ENCODE data around the gene CGB7.
"Not testable (repeated sequence)": the region's sequence is repeated elsewhere in the genome, so short reads cannot be mapped to it uniquely, and the experiment has no call there.

The CGB7 gene

GRCh38 chr19:49042177-49042576 is 15.4 kb downstream of the CGB7 start:
- no peak for DNase-seq (ENCODE audit: low read depth)

DNA sequence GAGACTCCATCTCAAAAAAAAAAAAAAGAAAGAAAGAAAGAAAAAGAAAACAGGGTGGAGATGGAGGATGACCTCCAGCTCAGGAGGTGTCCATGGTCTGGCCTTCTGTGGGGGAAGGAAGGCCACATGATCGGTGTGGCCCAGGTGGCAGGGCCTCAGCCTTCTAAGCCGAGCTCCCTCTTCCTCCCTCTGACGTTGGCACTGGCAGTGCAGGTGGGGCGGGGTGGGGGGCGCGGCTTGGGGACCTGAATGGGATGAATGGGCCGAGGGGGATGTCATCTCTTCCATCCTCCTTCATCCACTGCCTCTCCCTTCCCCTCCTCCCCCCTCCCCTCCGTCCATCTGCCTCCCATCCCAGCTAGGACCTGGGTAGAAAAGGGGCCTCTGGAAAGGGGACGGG is 17.8 kb downstream of the CGB7 start:
- DNase-seq (ENCODE audit: low read depth), result not testable (repeated sequence)

GRCh38 chr19:49038557-49039276 is 18.8 kb downstream of the CGB7 start:
- DNase-seq (ENCODE audit: low read depth), result not testable (repeated sequence)

DNA sequence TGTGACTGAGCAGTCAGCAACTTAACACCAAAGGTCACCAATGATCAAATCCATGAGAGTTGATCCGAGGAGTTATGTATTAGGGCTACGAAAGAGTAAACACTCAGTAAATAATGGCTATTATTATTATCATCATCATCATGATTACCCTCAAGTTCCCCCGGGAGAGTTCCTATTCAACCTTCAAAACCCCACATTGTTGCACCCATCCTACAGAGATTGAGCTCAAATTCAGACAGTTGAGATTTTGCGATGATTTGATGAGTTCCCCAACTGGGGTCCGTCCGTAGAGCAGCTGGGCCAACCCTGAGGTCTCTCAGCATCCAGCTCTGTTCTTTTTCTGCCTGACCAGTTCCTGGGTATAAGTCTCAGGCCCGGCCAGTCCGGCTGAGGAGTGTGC is 19.4 kb downstream of the CGB7 start:
- DNase-seq (ENCODE audit: low read depth), result not testable (repeated sequence)

- DNase-seq (ENCODE audit: low read depth), result not testable (repeated sequence)
These were observed 20.7 kb downstream of the CGB7 start, which contains the start of gene CGB1 for GRCh38 chr19:49036815-49037214. CGB1 (minus strand) TSS chr19:49036895; CDS start chr19:49036711, 184 bp downstream.

DNA sequence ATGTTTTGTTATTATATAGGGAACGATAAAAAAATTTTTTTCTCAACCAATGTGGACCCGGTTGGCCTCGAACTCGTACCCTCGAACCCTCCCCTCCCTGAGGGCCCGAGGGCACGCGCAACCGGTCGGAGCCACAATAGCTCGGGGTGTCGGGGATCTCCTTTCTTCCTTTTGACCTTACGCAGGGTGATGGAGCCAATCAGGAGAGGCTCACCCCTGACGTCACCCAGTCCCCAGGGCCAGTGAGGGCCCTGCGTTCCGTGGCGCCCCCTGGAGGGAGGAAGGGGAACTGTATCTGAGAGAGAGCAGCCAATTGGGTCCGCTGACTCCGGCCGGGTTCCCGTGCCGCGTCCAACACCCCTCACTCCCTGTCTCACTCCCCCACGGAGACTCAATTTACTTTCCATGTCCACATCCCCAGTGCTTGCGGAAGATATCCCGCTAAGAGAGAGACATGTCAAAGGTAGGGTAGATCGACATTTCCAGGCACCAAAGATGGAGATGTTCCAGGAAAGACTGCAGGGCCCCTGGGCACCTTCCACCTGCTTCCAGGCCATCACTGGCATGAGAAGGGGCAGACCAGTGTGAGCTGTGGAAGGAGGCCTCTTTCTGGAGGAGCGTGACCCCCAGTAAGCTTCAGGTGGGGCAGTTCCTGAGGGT is 25.8 kb downstream of the CGB7 start, which contains the start of gene CGB2:
CGB2 (plus strand) TSS at position 249 of the 660 bp plus-strand sequence; CDS start at position 455, 206 bp downstream.
- DNase-seq (ENCODE audit: low read depth), result not testable (repeated sequence)

DNA sequence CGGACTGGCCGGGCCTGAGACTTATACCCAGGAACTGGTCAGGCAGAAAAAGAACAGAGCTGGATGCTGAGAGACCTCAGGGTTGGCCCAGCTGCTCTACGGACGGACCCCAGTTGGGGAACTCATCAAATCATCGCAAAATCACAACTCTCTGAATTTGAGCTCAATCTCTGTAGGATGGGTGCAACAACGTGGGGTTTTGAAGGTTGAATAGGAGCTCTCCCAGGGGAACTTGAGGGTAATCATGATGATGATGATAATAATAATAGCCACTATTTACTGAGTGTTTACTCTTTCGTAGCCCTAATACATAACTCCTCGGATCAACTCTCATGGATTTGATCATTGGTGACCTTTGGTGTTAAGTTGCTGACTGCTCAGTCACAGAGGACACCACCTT is 27.2 kb downstream of the CGB7 start:
- not testable (repeated sequence) for DNase-seq (ENCODE audit: low read depth)

- not testable (repeated sequence) for DNase-seq (ENCODE audit: low read depth)
These were observed 27.8 kb downstream of the CGB7 start for GRCh38 chr19:49029749-49030148.

GRCh38 chr19:49028686-49029085 is 28.9 kb downstream of the CGB7 start:
- not testable (repeated sequence) for DNase-seq (ENCODE audit: low read depth)

- DNase-seq (ENCODE audit: low read depth), result not testable (repeated sequence)
These were observed 31.9 kb downstream of the CGB7 start for GRCh38 chr19:49025599-49025998.

DNA sequence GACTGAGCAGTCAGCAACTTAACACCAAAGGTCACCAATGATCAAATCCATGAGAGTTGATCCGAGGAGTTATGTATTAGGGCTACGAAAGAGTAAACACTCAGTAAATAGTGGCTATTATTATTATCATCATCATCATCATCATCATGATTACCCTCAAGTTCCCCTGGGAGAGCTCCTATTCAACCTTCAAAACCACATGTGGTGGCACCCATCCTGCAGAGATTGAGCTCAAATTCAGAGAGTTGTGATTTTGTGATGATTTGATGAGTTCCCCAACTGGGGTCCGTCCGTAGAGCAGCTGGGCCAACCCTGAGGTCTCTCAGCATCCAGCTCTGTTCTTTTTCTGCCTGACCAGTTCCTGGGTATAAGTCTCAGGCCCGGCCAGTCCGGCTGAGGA is 32.5 kb downstream of the CGB7 start:
- DNase-seq (ENCODE audit: low read depth), result not testable (repeated sequence)

DNA sequence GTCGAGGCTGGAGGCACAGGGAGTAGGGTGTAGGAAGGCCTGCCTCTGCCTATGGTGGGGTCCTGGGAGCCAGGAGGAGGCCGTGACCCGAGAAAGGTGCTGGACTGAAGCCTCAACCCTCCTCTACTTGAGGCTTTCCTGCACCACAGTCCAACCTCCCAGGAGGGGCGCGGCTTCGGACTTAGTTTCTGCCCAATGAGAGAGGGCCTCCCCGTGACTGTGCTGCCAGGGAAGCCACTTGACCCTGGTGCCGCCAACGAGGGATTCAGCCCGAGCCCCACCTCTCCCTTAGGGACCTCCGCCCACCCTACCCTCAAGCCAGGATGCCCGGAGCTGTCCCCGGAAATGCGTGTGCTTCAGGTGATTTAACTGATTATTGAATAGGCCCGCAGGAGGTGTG is 33.3 kb downstream of the CGB7 start, which contains the start of gene CGB3:
CGB3 (minus strand) TSS at position 101 of the 400 bp plus-strand sequence. CDS start 362 bp downstream, outside the sequence.
- DNase-seq (ENCODE audit: low read depth), result not testable (repeated sequence)

- DNase-seq (ENCODE audit: low read depth), result no peak
These were observed 35.4 kb downstream of the CGB7 start for GRCh38 chr19:49022116-49022515.

DNA sequence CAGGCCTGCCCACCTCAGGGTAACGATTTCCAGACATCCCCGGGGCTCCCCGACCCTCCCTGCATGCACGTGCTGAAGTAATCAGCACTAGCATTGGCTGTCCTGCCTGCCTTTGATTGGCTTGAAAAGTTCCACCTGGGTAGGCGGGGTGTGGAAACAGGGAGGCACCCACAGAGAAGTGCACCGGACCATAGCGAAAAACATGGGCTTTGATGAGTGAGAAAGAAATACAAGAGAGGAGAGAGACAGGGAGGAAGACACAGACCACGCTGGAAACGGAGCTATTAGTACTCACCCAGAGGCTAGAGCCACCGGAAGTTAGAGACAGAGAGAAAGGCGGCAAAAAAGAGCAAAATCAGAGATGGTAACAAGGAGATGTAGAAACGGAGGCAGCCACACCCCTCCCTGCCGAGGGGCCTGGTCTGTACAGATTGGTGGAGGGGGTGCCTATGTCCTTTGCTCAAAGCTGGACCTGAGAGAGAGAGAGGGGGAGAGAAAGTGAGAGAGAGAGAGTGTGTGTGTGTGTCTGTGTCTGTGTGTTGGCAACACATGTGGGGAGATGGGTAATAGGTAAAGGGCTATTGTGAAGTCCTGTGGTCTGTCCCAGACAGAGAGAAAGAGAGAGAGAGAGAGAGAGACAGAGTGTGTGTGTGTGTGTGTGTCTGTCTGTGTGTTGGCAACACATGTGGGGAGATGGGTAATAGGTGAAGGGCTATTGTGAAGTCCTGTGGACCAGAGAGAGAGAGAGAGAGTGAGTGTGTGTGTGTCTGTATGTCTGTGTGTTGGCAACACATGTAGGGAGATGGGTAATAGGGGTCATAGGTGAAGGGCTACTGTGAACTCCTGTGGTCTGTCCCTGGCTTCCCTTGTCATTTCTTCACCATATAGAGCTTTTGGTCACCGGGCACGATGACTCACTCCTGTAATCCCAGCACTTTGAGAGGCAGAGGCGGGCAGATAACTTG is 36.3 kb downstream of the CGB7 start:
- no peak for DNase-seq (ENCODE audit: low read depth)

DNA sequence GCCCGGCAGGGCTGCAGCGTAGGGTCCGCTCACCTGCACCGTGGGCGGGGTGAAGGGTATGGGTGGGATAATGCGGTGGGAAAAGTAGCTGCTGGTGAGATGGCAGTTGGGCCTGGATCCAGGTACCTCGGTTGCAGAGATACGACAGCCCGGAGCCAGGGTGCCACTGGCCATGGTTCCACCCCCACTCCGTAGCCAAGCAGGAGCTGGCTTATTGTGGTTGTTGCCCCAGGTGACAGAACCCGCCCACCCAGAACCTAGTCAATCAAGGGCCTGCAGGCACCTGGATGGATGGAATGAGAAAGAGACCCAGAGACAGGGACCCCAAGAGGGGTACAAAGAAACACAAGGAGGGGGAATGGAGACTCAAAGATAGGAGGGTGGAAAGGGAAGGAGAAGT is 37.2 kb downstream of the CGB7 start:
- DNase-seq (ENCODE audit: low read depth), result no peak

DNA sequence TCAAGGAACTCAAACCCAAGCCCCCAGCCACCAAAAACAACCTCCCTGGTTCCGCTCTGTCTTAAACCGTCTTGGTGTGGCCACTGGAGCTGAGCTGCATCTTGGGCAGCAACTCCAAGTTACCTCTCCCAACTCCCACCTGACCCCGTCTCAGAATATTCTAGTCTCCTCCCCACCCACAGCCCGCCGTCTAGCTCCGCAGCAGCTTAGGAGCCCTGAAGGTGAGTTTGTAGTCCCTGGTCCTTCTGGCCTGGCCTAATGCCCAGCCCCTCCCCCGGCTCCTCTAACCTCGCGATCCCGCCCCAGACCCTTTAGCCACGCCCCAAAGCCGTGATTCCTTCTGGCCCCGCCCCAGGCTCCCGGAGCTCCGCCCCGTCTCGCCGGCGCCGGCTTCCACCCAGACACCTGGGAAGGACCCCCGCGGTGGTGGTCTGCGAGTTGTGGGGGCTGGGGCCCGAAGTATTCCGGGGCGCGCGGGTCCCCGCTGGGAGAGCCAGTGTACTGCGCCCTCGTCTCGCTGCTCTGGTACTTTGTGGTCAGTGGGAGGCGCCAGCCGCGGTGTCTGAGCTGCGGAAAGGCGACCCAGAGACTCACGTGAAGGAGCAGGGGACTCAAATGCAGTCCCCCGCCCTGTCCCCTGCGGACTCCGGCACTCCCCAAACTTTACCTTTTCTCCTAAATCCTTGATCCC is 38.2 kb downstream of the CGB7 start:
- DNase-seq (ENCODE audit: low read depth), result no peak

- DNase-seq (ENCODE audit: low read depth), result not testable (repeated sequence)
These were observed 38.9 kb downstream of the CGB7 start for GRCh38 chr19:49018388-49019241.

DNA sequence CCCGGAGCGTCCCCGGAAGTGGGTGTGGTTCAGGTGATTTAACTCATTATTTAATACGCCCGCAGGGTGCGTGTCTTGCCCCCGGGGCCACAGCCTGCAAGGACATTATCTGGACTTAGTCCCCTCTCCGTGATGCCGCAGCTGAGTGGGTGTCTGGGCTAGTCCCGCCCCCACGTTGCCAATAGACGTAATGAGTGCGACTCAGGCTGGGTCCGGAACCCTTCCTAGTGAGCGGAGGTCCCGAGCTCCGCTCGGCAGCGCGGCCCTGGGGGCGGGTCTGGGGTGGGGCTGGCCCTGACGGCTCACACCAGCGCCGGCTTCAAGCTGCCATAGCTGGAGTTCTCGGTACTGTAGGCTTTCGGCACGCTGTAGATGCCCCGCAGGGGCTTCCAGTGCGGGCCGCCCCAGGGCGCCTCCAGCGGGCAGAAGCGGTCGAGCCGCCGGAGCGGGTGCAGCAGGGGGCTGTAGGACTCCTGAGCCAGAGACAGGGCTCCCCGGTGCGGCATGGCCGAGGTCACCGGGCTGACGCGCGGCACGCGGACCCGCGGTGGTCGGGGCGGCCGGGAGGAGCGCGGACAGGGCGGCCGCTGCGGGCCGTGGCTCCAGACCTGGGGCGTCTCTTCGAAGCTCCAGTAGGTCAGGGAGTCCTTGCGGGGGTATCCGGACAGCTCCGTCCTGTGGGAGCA is 39.7 kb downstream of the CGB7 start:
- no peak for DNase-seq (ENCODE audit: low read depth)

DNA sequence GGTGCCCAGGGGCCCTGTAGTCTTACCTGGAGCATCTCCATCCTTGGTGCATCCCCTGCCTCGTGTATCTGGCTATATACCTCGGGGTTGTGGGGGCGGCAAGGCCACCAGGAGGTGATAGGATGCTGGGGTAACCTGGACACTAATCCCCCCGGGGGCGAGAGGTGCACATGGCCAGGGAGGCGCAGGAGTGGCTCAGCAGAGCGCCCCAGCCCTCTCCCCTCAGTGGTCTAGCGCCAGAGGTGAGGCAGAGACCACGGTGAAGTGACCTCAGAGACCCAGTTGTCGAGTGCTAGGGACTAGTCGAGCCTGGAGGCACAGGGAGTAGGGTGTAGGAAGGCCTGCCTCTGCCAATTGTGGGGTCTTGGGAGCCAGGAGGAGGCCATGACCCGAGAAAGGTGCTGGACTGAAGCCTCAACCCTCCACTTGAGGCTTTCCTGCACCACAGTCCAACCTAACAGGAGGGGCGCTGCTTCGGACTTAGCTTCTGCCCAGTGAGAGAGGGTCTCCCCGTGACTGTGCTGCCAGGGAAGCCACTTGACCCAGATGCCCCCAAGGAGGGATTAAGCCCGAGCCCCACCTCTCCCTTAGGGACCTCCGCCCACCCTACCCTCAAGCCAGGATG is 40.4 kb downstream of the CGB7 start, which contains the start of gene LHB:
LHB (minus strand) TSS at position 51 of the 625 bp plus-strand sequence; CDS start at position 41, 10 bp downstream.
- DNase-seq (ENCODE audit: low read depth), result no peak
